Neural cell (in vitro differentiated cells): ENCODE data around the gene TSPAN16.

Experiments used
- CTCF ChIP-seq: fragments of 450-650 bp; IDR thresholded peaks from 2 replicates; pipeline ENCODE4 v1.5.1; 2014; ENCODE audit warnings: antibody characterized with exemption, mild to moderate bottlenecking, moderate library complexity; ENCODE audit not compliant: poor library complexity, severe bottlenecking
- MXI1 ChIP-seq: fragments of 450-650 bp; conservative IDR thresholded peaks from 2 replicates; pipeline ENCODE4 v1.6.1; 2014; ENCODE audit warnings: antibody characterized with exemption, mild to moderate bottlenecking; ENCODE audit not compliant: poor library complexity, severe bottlenecking
- POLR2AphosphoS5 ChIP-seq: IDR thresholded peaks from 2 replicates; pipeline ENCODE4 v1.6.1; 2012
- TAF1 ChIP-seq: IDR thresholded peaks from 2 replicates; pipeline ENCODE4 v1.6.1; 2012; ENCODE audit warnings: low read depth

GRCh38 chr19:11265785-11266236 is 30.1 kb upstream of the TSPAN16 start:
- no peak for TF ChIP-seq CTCF
- TF ChIP-seq TAF1 = no peak
- no peak for TF ChIP-seq MXI1
- no peak for TF ChIP-seq POLR2AphosphoS5
